ENCODE measurements around the gene C19orf33.
"Not testable (repeated sequence)": the region's sequence is repeated elsewhere in the genome, so short reads cannot be mapped to it uniquely, and the experiment has no call there.

C19orf33 gene

GRCh38 chr19:38309615-38310278 lies 5.7 kb downstream of the C19orf33 start:
- no peak for DNase-seq

DNA sequence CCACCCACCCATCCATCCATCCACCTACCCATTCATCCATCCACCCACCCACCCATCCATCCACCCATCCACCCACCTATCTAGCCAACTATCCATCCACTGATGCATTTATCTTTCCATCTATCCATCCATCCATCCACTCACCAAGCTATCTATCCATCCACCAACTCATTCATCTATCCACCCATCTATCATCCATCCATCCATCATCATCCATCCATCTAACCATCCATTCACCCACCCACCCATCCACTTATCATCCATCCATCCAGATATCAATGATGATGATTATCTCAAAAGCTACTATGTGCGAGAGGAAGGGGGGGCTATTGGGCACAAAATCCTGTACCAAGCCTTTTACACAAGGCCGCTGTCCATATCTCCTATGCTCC lies 6.2 kb downstream of the C19orf33 start:
- DNase-seq: no peak

DNA sequence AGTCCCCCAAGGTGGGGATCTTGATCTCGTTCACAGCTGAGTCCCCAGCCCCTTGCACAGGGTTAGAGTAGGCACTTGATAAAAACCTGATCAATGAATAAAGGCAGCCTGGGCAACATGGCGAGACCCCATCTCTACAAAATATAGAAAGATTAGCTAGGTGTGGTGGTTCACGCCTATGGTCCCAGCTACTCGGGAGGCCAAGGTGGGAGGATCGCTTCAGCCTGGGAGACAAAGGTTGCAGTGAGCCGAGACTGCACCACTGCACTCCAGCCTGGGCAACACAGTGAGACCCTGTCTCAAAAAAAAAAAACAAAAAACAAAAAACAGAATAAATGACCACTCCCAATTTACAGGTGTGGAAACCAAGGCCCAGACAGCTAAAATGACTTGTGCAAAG lies 6.9 kb downstream of the C19orf33 start:
- DNase-seq: no peak

GRCh38 chr19:38315657-38316476 lies 11.8 kb downstream of the C19orf33 start, which contains the start of gene YIF1B:
Gene YIF1B, minus strand, starts transcription at chr19:38315947. Its CDS starts 30 bp downstream, at chr19:38315917.
- DNase-seq: peak; percentile 82

GRCh38 chr19:38316477-38317067 lies 12.5 kb downstream of the C19orf33 start:
- DNase-seq: no peak

GRCh38 chr19:38317104-38317612 lies 13.1 kb downstream of the C19orf33 start:
- no peak for DNase-seq

DNA sequence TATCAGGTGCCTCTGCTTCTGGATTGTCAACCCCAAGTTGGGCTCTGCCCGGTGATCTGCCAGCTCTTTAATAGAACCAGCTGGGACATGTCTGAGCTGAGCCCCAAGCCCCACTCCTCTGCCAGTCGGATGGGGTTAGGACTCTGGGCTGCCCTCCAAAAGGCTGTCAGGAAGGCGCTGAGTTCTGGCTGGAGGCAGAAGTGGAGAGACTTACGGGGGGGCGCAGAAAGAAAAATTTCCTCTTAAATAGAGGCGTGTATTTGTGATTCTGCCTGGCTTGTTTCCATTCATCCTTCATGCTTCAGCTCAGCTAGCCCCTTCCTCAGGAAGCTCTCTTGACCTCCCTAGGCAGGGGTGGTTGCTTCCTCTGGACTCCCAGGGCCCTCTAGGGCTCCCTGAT lies 14.6 kb downstream of the C19orf33 start:
- DNase-seq: no peak

DNA sequence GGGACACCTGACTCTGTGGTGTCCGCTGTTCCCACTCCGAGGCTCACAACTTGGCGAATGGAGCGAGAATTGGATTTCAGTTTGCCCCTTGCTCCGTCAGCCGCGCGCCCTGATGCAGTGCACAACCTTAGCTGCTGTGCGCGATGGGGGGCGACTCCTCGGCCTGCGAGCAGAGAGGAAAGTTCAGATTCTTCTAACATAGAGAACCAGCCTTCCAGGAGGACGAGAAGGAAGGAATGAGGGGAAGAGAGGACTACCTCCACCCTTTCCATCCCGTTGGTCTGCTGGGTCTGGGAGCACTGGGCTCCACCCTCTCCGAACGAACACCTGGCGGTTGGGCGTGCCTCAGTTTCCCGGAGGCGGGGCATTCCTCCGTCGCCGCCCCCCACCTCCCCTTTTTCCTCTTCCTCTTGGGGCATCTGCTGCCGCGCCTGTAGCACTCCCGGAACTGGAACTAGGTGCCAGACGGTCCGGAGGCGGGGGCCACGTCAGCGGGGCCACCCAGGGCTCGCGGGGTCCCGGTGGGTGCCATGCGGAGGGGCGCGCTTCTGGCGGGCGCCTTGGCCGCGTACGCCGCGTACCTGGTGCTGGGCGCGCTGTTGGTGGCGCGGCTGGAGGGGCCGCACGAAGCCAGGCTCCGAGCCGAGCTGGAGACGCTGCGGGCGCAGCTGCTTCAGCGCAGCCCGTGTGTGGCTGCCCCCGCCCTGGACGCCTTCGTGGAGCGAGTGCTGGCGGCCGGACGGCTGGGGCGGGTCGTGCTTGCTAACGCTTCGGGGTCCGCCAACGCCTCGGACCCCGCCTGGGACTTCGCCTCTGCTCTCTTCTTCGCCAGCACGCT lies 15.6 kb downstream of the C19orf33 start, which contains the start of gene KCNK6:
Gene KCNK6 (plus strand): TSS at position 425 of the 838 bp plus-strand sequence. CDS start 106 bp downstream, at position 531.
- no peak for DNase-seq

GRCh38 chr19:38320969-38321339 lies 16.9 kb downstream of the C19orf33 start:
- no peak for DNase-seq

DNA sequence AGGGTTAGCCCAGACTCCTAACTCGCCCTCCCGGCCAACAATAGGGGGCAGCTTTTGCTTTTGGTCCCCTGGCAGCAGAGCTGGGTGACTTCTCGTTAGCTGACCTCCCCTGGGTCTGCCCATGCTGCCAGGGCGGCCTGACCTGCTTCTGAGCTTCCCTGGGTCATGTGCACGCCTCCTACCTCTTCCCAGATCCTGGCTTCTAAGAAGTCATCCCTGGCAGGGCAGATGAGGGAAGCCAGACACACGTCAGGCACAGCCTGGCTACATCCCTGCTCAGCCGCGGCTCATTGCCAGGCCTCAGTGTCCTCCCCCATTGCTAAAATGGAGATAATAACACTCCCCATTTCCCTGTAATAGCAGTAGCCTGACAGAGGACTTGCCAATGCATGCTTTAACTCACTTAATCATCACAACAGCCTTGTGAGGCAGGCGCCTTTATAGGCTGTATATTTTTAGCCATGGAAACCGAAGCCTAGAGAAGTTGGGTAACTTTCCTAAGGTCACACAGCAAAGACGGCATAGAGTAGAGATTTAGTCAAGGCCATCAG lies 17.7 kb downstream of the C19orf33 start:
- no peak for DNase-seq

DNA sequence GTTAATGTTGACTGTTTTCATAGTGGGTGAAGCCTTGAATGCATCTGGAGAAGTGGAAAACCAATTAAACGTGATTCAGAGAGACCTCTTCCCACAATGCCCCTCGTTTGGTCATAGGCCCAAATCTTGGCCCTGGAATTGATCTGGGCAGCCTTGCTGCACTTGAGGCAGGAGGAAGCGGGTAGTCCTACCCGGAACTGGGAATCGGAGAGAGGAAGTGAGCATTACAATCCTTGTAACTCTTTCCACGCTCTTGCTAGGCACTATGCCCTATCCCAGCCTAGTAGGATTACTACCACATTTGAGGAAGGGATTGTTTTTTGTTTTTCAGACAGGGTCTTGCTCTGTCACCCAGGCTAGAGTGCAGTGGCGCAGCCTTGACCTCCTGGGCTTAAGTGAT lies 19.2 kb downstream of the C19orf33 start:
- DNase-seq: no peak

DNA sequence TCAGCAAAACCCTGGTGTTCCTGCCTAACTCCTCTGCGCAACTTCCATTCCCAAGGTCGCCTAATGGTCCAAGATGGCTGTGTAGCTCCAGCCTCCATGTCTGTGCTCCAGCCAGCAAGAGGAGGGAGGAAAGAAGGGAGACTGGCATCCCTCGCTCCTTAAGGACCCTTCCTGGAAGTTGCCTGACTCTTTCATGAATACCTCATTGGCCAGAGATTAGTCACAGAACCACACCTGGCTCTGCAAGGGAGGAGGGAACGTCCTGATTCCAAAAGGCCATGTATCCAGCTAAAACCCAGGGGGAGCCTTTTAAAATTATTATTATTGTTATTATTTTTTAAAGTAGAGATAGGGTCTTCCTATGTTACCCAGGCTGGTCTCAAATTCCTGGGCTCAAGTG lies 20.4 kb downstream of the C19orf33 start:
- DNase-seq: no peak

GRCh38 chr19:38326591-38326990 lies 22.5 kb downstream of the C19orf33 start:
- no peak for DNase-seq

- no peak for DNase-seq
Measured at GRCh38 chr19:38329651-38330050, 25.6 kb downstream of the C19orf33 start.

GRCh38 chr19:38331728-38332127 lies 27.7 kb downstream of the C19orf33 start:
- no peak for DNase-seq

DNA sequence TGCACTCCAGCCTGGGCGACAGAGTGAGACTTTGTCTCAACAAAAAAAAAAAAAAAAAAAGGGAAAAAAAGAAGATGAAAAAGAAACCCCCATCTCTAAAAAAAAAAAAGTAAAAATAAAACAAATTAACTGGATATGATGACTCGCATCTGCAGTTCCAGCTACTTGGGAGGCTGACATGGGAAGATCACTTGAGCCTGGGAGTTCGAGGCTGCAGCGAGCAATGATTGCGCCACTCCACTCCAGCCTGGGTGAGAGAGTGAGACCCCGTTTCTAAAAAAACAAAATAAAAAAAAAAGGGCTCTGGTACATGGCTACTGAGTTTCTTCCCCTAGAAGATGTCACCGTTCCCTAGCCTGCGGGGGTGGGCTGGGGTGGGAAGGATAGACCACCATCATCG lies 29.2 kb downstream of the C19orf33 start:
- no peak for DNase-seq

DNA sequence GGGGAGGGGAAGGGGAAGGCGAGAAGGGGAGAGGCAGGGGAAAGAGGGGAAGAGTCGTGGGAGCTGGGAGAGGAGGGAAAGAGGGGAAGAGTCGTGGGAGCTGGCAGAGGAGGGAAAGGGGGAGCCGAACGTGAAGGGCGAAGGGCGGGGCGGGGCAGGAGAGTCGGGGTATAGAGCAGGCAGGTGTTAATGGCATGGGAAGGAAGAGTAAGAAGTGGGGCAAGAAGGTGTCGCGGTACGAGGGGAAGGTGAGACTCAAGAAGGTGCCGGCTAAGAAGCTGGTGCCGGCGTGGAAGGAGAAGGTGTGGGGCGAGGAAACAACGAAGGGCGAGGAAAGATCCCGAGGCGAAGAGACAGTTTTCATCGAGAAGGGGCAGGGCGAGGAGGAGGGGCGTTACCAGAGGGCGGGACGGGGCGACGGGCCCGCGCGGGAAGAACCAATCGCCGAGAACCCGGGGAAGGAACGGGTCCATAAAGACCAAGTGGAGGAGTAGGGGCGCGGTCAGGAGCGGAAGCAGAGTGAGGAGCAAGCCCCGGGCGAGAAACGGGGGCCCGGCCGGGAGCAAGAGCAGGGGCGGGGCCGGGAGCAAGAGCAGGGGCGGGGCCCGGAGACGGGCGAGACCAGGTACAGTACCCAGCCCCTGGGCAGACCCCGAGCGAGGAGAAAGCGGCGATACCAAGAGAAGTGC lies 32.0 kb downstream of the C19orf33 start:
- DNase-seq: peak; percentile 49

GRCh38 chr19:38336638-38337359 lies 32.7 kb downstream of the C19orf33 start:
- peak; percentile 66 for DNase-seq

DNA sequence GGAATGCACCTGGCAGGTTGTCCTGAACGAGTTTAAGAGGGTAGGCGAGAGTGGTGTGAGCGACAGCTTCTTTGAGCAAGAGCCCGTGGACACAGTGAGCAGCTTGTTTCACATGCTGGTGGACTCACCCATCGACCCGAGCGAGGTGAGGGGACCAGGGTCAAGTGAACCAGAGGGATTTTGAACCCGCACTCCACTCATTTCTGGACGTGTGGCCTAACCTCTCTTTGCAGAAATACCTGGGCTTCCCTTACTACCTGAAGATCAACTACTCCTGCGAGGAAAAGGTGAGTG lies 33.3 kb downstream of the C19orf33 start:
- DNase-seq: no peak

GRCh38 chr19:38339011-38339410 lies 35.0 kb downstream of the C19orf33 start:
- not testable (repeated sequence) for DNase-seq

DNA sequence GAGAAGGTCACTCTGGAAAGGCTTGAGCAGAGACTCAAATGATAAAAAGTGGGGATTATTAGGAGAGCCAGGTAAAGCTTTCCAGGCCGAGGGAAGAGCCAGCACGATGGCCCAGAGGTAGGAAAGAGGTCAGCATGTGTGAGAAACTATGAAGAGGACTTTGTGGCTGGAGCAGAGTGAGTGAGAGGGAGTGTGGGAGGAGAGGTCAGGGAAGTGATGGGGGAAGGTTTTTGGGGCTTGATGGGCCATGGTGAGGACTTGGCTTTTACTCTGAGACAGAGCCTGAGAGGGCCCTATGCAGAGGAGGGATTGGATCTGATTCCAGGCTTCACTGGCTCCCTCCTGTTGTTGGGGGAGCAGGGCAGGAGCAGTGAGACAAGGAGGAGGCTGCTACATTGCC lies 36.9 kb downstream of the C19orf33 start:
- DNase-seq: no peak

Data from NCI-H1417 treated with DMSO at 0.1 percent for 48 hours (cell line).